GM12801 (cell line): ENCODE measurements around the gene TFF3.

ENCODE experiments used
- TF ChIP-seq, protein P1 (sequence below): IDR thresholded peaks from one replicate; pipeline ENCODE4 v1.5.1; 2011; ENCODE audit warnings: control low read depth; ENCODE audit not compliant: insufficient read length; ENCODE audit errors: extremely low read depth

TFF3 gene

GRCh38 chr21:42263591-42264131, 51.5 kb downstream of the TFF3 start:
- TF ChIP-seq, protein P1, sequence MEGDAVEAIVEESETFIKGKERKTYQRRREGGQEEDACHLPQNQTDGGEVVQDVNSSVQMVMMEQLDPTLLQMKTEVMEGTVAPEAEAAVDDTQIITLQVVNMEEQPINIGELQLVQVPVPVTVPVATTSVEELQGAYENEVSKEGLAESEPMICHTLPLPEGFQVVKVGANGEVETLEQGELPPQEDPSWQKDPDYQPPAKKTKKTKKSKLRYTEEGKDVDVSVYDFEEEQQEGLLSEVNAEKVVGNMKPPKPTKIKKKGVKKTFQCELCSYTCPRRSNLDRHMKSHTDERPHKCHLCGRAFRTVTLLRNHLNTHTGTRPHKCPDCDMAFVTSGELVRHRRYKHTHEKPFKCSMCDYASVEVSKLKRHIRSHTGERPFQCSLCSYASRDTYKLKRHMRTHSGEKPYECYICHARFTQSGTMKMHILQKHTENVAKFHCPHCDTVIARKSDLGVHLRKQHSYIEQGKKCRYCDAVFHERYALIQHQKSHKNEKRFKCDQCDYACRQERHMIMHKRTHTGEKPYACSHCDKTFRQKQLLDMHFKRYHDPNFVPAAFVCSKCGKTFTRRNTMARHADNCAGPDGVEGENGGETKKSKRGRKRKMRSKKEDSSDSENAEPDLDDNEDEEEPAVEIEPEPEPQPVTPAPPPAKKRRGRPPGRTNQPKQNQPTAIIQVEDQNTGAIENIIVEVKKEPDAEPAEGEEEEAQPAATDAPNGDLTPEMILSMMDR = no peak

DNA sequence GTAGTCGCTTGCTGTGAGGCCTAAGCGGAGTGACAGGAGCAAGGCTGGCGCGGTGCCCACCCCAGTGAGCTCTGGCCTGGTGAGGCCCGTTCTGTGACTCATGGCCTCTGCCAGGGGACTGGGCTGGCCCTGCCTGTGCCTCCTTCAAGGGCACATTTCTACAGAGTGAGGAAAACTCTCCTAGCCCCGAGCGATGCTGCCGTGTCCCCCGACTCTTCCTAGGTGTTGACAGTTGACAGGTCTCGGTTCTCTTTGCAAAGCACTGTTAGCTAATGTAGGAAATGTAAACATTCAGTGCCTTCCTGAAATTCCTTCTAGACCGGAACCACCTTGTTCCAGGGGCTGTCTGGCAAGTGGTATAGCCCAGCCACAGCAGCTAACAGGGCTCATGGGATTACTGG, 52.4 kb downstream of the TFF3 start:
- TF ChIP-seq, protein P1 = no peak

- TF ChIP-seq, protein P1 = no peak
Observed at GRCh38 chr21:42261829-42262200, 53.4 kb downstream of the TFF3 start.
